SU-DHL-6 (cell line): ENCODE measurements around the gene VAT1.

Source experiments
- H2AFZ ChIP-seq: fragments of 200-600 bp; sonication (generic); 2 replicates; pipeline ENCODE4 v1.6.1; 2014; ENCODE audit warnings: low read depth, mild to moderate bottlenecking, moderate library complexity, mixed read lengths, antibody characterized with exemption, low read length; ENCODE audit not compliant: severe bottlenecking
- H3F3A ChIP-seq: fragments of 200-600 bp; shearing (Covaris generic); 2 replicates; pipeline ENCODE4 v1.6.0; 2016; ENCODE audit warnings: antibody characterized with exemption, mild to moderate bottlenecking; ENCODE audit not compliant: insufficient read depth
- H3K27ac ChIP-seq: fragments of 200-600 bp; sonication (generic); 2 replicates; pipeline ENCODE4 v1.5.1; 2016; ENCODE audit warnings: low read depth, mild to moderate bottlenecking, low read length, moderate library complexity, mixed read lengths
- H3K27me3 ChIP-seq: fragments of 200-600 bp; sonication (generic), shearing (Covaris generic); 2 replicates; pipeline ENCODE4 v1.6.0; 2014; ENCODE audit warnings: mild to moderate bottlenecking, low read length
- H3K36me3 ChIP-seq: fragments of 200-600 bp; sonication (generic); 2 replicates; pipeline ENCODE4 v1.6.1; 2014; ENCODE audit warnings: mild to moderate bottlenecking, low read length, mixed read lengths
- H3K4me2 ChIP-seq: fragments of 300-600, 200-600 bp; shearing (Covaris generic), sonication (generic); 2 replicates; pipeline ENCODE4 v1.6.0; 2014; ENCODE audit warnings: low read length, low read depth, mild to moderate bottlenecking; ENCODE audit not compliant: poor library complexity, severe bottlenecking
- H3K4me3 ChIP-seq: fragments of 200-600 bp; sonication (generic); 2 replicates; pipeline ENCODE4 v1.5.1; 2014; ENCODE audit warnings: antibody characterized with exemption, low read length, mild to moderate bottlenecking, mixed read lengths; ENCODE audit not compliant: insufficient read depth, poor library complexity, severe bottlenecking
- H3K79me2 ChIP-seq: fragments of 200-600 bp; sonication (generic); 2 replicates; pipeline ENCODE4 v1.6.1; 2014; ENCODE audit warnings: mild to moderate bottlenecking, low read length, moderate library complexity; ENCODE audit not compliant: insufficient read depth
- H3K9ac ChIP-seq: fragments of 200-600 bp; sonication (generic); 2 replicates; pipeline ENCODE4 v1.7.0; 2014; ENCODE audit warnings: mild to moderate bottlenecking, low read length
- H3K9me2 ChIP-seq: fragments of 200-600 bp; sonication (generic); replicated peaks from 2 replicates; pipeline ENCODE4 v1.6.1; 2014; ENCODE audit warnings: low read length; ENCODE audit not compliant: insufficient read depth
- H3K9me3 ChIP-seq: fragments of 200-600 bp; sonication (generic); 2 replicates; pipeline ENCODE4 v1.6.1; 2014; ENCODE audit warnings: low read length, mixed read lengths; ENCODE audit not compliant: insufficient read depth
- H4K20me1 ChIP-seq: fragments of 200-600 bp; sonication (generic); 2 replicates; pipeline ENCODE4 v1.6.1; 2014; ENCODE audit warnings: low read depth, mild to moderate bottlenecking, antibody characterized with exemption, low read length, moderate library complexity, mixed read lengths
- CTCF ChIP-seq: fragments of 200-600 bp; sonication (generic); IDR thresholded peaks from one replicate; pipeline ENCODE4 v1.5.1; 2017; ENCODE audit warnings: antibody characterized with exemption, mild to moderate bottlenecking, low read length, moderate library complexity; ENCODE audit not compliant: insufficient read depth, poor library complexity, severe bottlenecking
- EZH2phosphoT487 ChIP-seq: fragments of 200-600 bp; sonication (generic), shearing (Covaris generic); conservative IDR thresholded peaks from 2 replicates; pipeline ENCODE4 v1.6.1; 2018; ENCODE audit warnings: mild to moderate bottlenecking, antibody characterized with exemption, low read length, moderate library complexity, mixed read lengths

VAT1 gene

GRCh38 chr17:43031666-43032065, 9.5 kb upstream of the VAT1 start:
- no peaks in the 10 kb centered on the region for H3K9me2 ChIP-seq
- no peaks in the 10 kb centered on the region for H3K9me3 ChIP-seq
- H3K4me2 ChIP-seq: no peak overlapping the region
- no peaks in the 10 kb centered on the region for H3K36me3 ChIP-seq
- H2AFZ ChIP-seq: no peak overlapping the region
- no peaks in the 10 kb centered on the region; the same call in 1 of the 2 replicates for H3F3A ChIP-seq
- H3K4me3 ChIP-seq: no peak overlapping the region
- no peaks in the 10 kb centered on the region for H3K79me2 ChIP-seq
- TF ChIP-seq CTCF (no peak), EZH2phosphoT487 (no peak)
- H3K9ac ChIP-seq: no peak overlapping the region
- H3K27me3 ChIP-seq: no peaks in the 10 kb centered on the region
- no peaks in the 10 kb centered on the region for H4K20me1 ChIP-seq
- H3K27ac ChIP-seq: no peak overlapping the region

GRCh38 chr17:43030137-43030767, 8.1 kb upstream of the VAT1 start:
- no peaks in the 10 kb centered on the region for H3K27me3 ChIP-seq
- no peaks in the 10 kb centered on the region; the same call in 1 of the 2 replicates for H3F3A ChIP-seq
- TF ChIP-seq EZH2phosphoT487 (no peak), CTCF (no peak)
- no peak overlapping the region for H3K9ac ChIP-seq
- H3K27ac ChIP-seq: no peak overlapping the region
- no peaks in the 10 kb centered on the region for H3K9me3 ChIP-seq
- H3K36me3 ChIP-seq: no peaks in the 10 kb centered on the region
- no peak overlapping the region for H3K4me3 ChIP-seq
- H3K4me2 ChIP-seq: no peak overlapping the region
- H4K20me1 ChIP-seq: no peaks in the 10 kb centered on the region
- no peak overlapping the region for H2AFZ ChIP-seq
- no peaks in the 10 kb centered on the region for H3K79me2 ChIP-seq
- no peaks in the 10 kb centered on the region for H3K9me2 ChIP-seq

DNA sequence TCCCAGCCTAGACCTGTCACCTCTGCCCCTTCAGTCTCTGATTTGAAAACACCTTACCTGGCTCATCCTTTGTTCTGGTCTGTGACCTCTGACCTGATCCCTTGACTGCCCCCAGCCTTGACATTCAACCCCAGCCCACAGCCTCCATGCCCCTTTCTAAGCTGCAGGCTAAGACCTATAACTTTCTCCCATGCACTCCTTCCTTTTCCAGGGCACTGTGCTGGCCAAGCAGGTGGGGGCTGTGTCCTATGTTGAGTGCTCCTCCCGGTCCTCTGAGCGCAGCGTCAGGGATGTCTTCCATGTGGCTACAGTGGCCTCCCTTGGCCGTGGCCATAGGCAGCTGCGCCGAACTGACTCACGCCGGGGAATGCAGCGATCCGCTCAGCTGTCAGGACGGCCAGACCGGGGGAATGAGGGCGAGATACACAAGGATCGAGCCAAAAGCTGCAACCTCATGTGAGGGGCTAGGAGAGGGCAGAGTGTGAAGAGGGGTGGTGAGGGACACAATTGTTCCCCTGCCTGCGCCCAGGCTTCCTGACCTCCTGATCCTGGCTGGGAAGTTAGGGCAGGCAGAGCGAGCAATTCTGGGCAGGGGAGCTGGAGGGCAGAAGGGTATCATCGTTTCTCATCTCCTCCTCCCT, 6.2 kb upstream of the VAT1 start:
- H3K9ac ChIP-seq: no peak overlapping the region
- no peaks in the 10 kb centered on the region for H3K9me3 ChIP-seq

More for the DNA sequence above, 6.2 kb upstream of the VAT1 start:
- TF ChIP-seq CTCF (no peak), EZH2phosphoT487 (no peak)
- Histone ChIP-seq H3K4me2 (no peak overlapping the region), H3F3A (no peaks in the 10 kb centered on the region; the same call in 1 of the 2 replicates), H4K20me1 (no peaks in the 10 kb centered on the region), H3K79me2 (no peaks in the 10 kb centered on the region), H3K4me3 (no peak overlapping the region), H3K9me2 (no peaks in the 10 kb centered on the region), H2AFZ (no peak overlapping the region), H3K27ac (no peak overlapping the region), H3K27me3 (no peaks in the 10 kb centered on the region), H3K36me3 (no peaks in the 10 kb centered on the region)
